HepG2 (cell line): ENCODE data around the gene CST8. TPM values are rescaled to one million over a fixed set of nuclear protein-coding genes. Genes with fewer than 3 reads are reported as not detected.

Source experiments
- ATAC-seq: fragments of 200-7000 bp; cut with Tn5 transposase; 3 replicates; pipeline ENCODE4 v1.9.1; 2020; ENCODE audit warnings: mild to moderate bottlenecking, moderate library complexity
- BruUV-seq: library from RNA; stranded (reverse); fragments of 400-500 nt; replicated peaks from 2 replicates; lab custom pipeline; 2021; lab: Mats Ljungman, UMichigan
- CTCF ChIA-PET: fragments of 300-600 bp; formaldehyde crosslinking; extraction: SDS; loops from one replicate; lab custom pipeline; 2021; ENCODE audit warnings: low total read pairs, inconsistent platforms, low intra/inter-chr PET ratio; lab: Yijun Ruan, JAX
- POLR2A ChIA-PET: fragments of 350-600 bp; sonication (Branson Sonifier 250); formaldehyde crosslinking; loops from one replicate; lab custom pipeline; 2020; ENCODE audit warnings: antibody characterized with exemption, inconsistent platforms; lab: Yijun Ruan, JAX
- DNase-seq: peaks from one replicate; pipeline ENCODE4 v3.0.0-alpha.2; 2015; ENCODE audit warnings: low spot score
- FAIRE-seq: peaks from 3 replicates; lab custom pipeline; 2011; peaks lifted over from hg19 to GRCh38; lab: Jason Lieb, UNC
- H2AFZ ChIP-seq: one replicate; pipeline ENCODE4 v1.6.1; 2011; ENCODE audit warnings: low read length, inconsistent platforms
- H3K27ac ChIP-seq: fragments of 300-600 bp; 3 replicates; pipeline ENCODE4 v1.8.0; 2011; ENCODE audit warnings: mixed run types, mild to moderate bottlenecking, mixed read lengths, low read length, inconsistent platforms; ENCODE audit not compliant: insufficient read depth; ENCODE audit errors: extremely low read length
- H3K27me3 ChIP-seq, 2 experiments: fragments of 200-600 bp in 1 of 2; 2 replicates in 1 of 2; 3 replicates in 1 of 2; pipeline versions ENCODE4 v1.6.0 to v1.8.0; 2011; ENCODE audit warnings: low read length in 2 of 2, mild to moderate bottlenecking in 2 of 2, moderate library complexity in 2 of 2, inconsistent platforms in 1 of 2; ENCODE audit not compliant: insufficient read depth in 2 of 2, control insufficient read depth in 1 of 2
- H3K36me3 ChIP-seq, 2 experiments: fragments of 200-600 bp in 1 of 2; replicated peaks in 1 of 2; 2 replicates in 1 of 2; 3 replicates in 1 of 2; pipeline versions ENCODE4 v1.5.1 to v1.8.0; 2011; ENCODE audit warnings: low read length in 2 of 2, inconsistent platforms in 1 of 2; ENCODE audit not compliant: insufficient read depth in 2 of 2, control insufficient read depth in 1 of 2
- H3K4me1 ChIP-seq: 2 replicates; pipeline ENCODE4 v1.5.1; 2012; ENCODE audit warnings: low read length, inconsistent platforms; ENCODE audit not compliant: insufficient read depth
- H3K4me2 ChIP-seq: 2 replicates; pipeline ENCODE4 v1.6.0; 2011; ENCODE audit warnings: low read depth, low read length, inconsistent platforms
- H3K4me3 ChIP-seq, 3 experiments: fragments of 200-600 bp in 1 of 3; sonication (generic), shearing (Covaris generic) in 1 of 3; replicated peaks in 1 of 3; 2 replicates each; pipeline ENCODE4 v1.5.1; 2011 to 2016; ENCODE audit warnings: low read length in 3 of 3, inconsistent platforms in 2 of 3, low read depth in 2 of 3, mild to moderate bottlenecking in 2 of 3, control low read depth in 1 of 3, mixed read lengths in 1 of 3; ENCODE audit not compliant: insufficient read depth in 1 of 3
- H3K79me2 ChIP-seq: one replicate; pipeline ENCODE4 v1.6.1; 2011; ENCODE audit warnings: low read length, inconsistent platforms; ENCODE audit not compliant: insufficient read depth
- H3K9ac ChIP-seq: 2 replicates; pipeline ENCODE4 v1.6.0; 2011; ENCODE audit warnings: mild to moderate bottlenecking, low read depth, low read length, inconsistent platforms; ENCODE audit not compliant: insufficient read depth
- H3K9me3 ChIP-seq: 2 replicates; pipeline ENCODE4 v1.5.1; 2012; ENCODE audit warnings: mild to moderate bottlenecking, low read length
- H4K20me1 ChIP-seq: 2 replicates; pipeline ENCODE4 v1.6.0; 2011; ENCODE audit warnings: inconsistent platforms, mild to moderate bottlenecking, low read length, moderate library complexity; ENCODE audit not compliant: insufficient read depth
- FLYWCH1 ChIP-seq: sonication (generic); formaldehyde crosslinking; IDR thresholded peaks from 2 replicates; pipeline ENCODE4 v1.8.1; 2023; ENCODE audit warnings: mild to moderate bottlenecking, missing genetic modification reagents
- IRF2 ChIP-seq: IDR thresholded peaks from 2 replicates; pipeline ENCODE4 v1.6.1; 2018; ENCODE audit warnings: missing genetic modification reagents, missing compliant biosample characterization
- KLF16 ChIP-seq, 2 experiments: sonication (generic) in 1 of 2; formaldehyde crosslinking in 1 of 2; IDR thresholded peaks; 2 replicates each; pipeline versions ENCODE4 v1.6.1 to v1.8.0; 2016 to 2023; ENCODE audit warnings: missing genetic modification reagents in 2 of 2, missing compliant biosample characterization in 1 of 2
- MAF1 ChIP-seq: sonication (generic); formaldehyde crosslinking; IDR thresholded peaks from 2 replicates; pipeline ENCODE4 v1.5.0; 2020; ENCODE audit warnings: missing genetic modification reagents, borderline replicate concordance
- NFYB ChIP-seq: sonication (generic); formaldehyde crosslinking; IDR thresholded peaks from 2 replicates; pipeline ENCODE4 v1.4.0; 2020; ENCODE audit warnings: missing genetic modification reagents
- PAX8 ChIP-seq: sonication (generic); formaldehyde crosslinking; IDR thresholded peaks from 2 replicates; pipeline ENCODE4 v1.8.0; 2022; ENCODE audit warnings: mild to moderate bottlenecking, missing genetic modification reagents, borderline replicate concordance
- RBAK ChIP-seq: sonication (generic); formaldehyde crosslinking; IDR thresholded peaks from 2 replicates; pipeline ENCODE4 v1.5.1; 2020; ENCODE audit warnings: mild to moderate bottlenecking, missing genetic modification reagents
- RORA ChIP-seq: sonication (generic); formaldehyde crosslinking; IDR thresholded peaks from 2 replicates; pipeline ENCODE4 v1.5.0; 2020; ENCODE audit warnings: mild to moderate bottlenecking, missing genetic modification reagents, moderate library complexity
- SMAD9 ChIP-seq: sonication (generic); formaldehyde crosslinking; IDR thresholded peaks from 2 replicates; pipeline ENCODE4 v1.5.1; 2020; ENCODE audit warnings: mild to moderate bottlenecking, missing genetic modification reagents
- SP2 ChIP-seq: sonication (generic); formaldehyde crosslinking; IDR thresholded peaks from 2 replicates; pipeline ENCODE4 v1.5.1; 2020; ENCODE audit warnings: mild to moderate bottlenecking, missing genetic modification reagents
- SPEN ChIP-seq: sonication (generic); formaldehyde crosslinking; IDR thresholded peaks from 2 replicates; pipeline ENCODE4 v1.5.1; 2020; ENCODE audit warnings: low read depth, mild to moderate bottlenecking, missing genetic modification reagents
- TCF12 ChIP-seq, 2 experiments: fragments of 450-650 bp in 1 of 2; sonication (generic) in 1 of 2; formaldehyde crosslinking in 1 of 2; IDR thresholded peaks; 2 replicates each; pipeline versions ENCODE4 v1.6.1 to v1.8.0; 2017 to 2022; ENCODE audit warnings: antibody characterized with exemption in 1 of 2, mild to moderate bottlenecking in 1 of 2, missing genetic modification reagents in 1 of 2, moderate library complexity in 1 of 2
- YEATS4 ChIP-seq: sonication (generic); formaldehyde crosslinking; IDR thresholded peaks from 2 replicates; pipeline ENCODE4 v1.4.0; 2020; ENCODE audit warnings: missing genetic modification reagents, borderline replicate concordance
- ZNF225 ChIP-seq: sonication (generic); formaldehyde crosslinking; IDR thresholded peaks from 2 replicates; pipeline ENCODE4 v1.4.0; 2020; ENCODE audit warnings: mild to moderate bottlenecking, missing genetic modification reagents
- ZNF484 ChIP-seq: sonication (generic); formaldehyde crosslinking; IDR thresholded peaks from 2 replicates; pipeline ENCODE4 v1.5.1; 2020; ENCODE audit warnings: mild to moderate bottlenecking, low read depth, missing genetic modification reagents, borderline replicate concordance
- ZNF644 ChIP-seq: IDR thresholded peaks from 2 replicates; pipeline ENCODE4 v1.6.1; 2016; ENCODE audit warnings: low read depth
- ZNF768 ChIP-seq: sonication (generic); formaldehyde crosslinking; IDR thresholded peaks from 2 replicates; pipeline ENCODE4 v1.4.0; 2020; ENCODE audit warnings: missing genetic modification reagents
- WGBS: methylation state at CpG from one replicate; pipeline ENCODE4 v1.1.6; 2017; ENCODE audit warnings: low lambda C conversion rate; 5-methylcytosine and 5-hydroxymethylcytosine counted together
- in situ Hi-C: cut with HindIII; loops from 2 replicates; pipeline ENCODE4 v1.10.0; 2017; ENCODE audit warnings: low pct_unique_long_range_greater_than_20kb; ENCODE audit not compliant: extremely low pct_ligation_motif_present
- intact Hi-C: fragments of 100-400 bp; cut with micrococcal nuclease; formaldehyde crosslinking; loops from one replicate; pipeline ENCODE4 v1.10.0; 2022; ENCODE audit not compliant: unreplicated experiment
- polyA plus RNA-seq, 8 experiments: library from polyadenylated mRNA; depleted of rRNA in 3 of 8; stranded (reverse) in 7 of 8; unstranded in 1 of 8; fragments of >200 nt; fragmentation: Illumina TruSeq in 4 of 8; extraction: Trizol in 4 of 8; gene quantifications; 2 replicates each; pipeline versions ENCODE4 v1.2.1 to v1.2.3, GENCODE V29; 2011 to 2016; ENCODE audit warnings: low read depth in 4 of 8, missing spikeins in 1 of 8, mixed read lengths in 1 of 8; ENCODE audit not compliant: insufficient read depth in 1 of 8
- total RNA-seq, 5 experiments: library from RNA; depleted of rRNA; stranded (reverse); fragments of >200 nt; fragmentation: Illumina TruSeq; extraction: Trizol; gene quantifications; 2 replicates each; pipeline ENCODE4 v1.2.3, GENCODE V29; 2016; ENCODE audit warnings: low read depth in 1 of 5
- TF ChIP-seq, protein P1 (sequence below): sonication (generic); formaldehyde crosslinking; IDR thresholded peaks from 2 replicates; pipeline ENCODE4 v1.4.0; 2020; ENCODE audit warnings: missing genetic modification reagents, mild to moderate bottlenecking, borderline replicate concordance
- TF ChIP-seq, protein P2 (sequence below): sonication (generic); formaldehyde crosslinking; IDR thresholded peaks from 2 replicates; pipeline ENCODE4 v1.5.0; 2020; ENCODE audit warnings: mild to moderate bottlenecking, low read depth, missing genetic modification reagents, borderline replicate concordance

The CST8 gene
- total and polyA plus RNA-seq, 2 of the 13 experiments (the other 11 are each of a cell fraction or from before 2014, with no cell fraction given) = not detected

DNA sequence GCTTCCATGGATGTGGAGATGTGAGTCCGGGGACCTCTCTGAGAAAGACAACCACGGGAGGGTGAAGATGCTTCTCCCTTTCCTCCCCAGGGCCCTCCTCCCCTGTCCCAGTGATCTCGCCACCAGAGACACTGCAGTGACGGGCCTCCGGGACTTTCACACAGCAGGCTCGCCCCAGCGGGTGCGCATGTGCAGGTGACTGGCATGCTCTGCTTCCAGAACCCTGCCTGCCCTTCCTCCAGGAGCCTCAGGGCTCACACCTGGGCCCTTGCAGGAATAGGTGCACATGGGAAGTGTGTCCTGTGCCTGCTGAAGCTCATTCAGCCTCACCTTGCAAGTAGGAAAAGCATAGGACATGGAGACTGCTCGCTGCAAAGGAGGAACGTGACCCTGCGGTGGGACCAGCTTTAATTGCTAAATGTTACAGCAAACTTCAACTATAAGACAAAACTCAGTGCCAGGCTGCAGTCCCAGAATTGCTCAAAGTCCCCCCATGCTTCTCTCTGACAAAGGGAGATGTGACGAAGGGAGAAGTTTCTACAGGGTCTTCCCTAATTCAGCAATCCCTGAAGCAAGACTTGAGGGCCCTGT lies 19.2 kb downstream of the CST8 start:
- ATAC-seq (no peak), DNase-seq (no peak), FAIRE-seq (no peak)
- Histone ChIP-seq H3K4me3 (peak overlapping the region in 1 of 3 experiments; percentile 64; a peak in 1 of 6 replicates), H3K27me3 (peaks cover 6 to 20% of the 10 kb centered on the region in 2 experiments; a peak in 2 of 5 replicates), H3K9ac (no peak overlapping the region), H3K4me2 (peak overlapping the region; percentile 71), H3K79me2 (no peaks in the 10 kb centered on the region), H2AFZ (no peak overlapping the region), H3K9me3 (no peaks in the 10 kb centered on the region), H4K20me1 (no peaks in the 10 kb centered on the region), H3K36me3 (no peaks in the 10 kb centered on the region), H3K4me1 (peaks cover 18% of the 10 kb centered on the region), H3K27ac (no peak overlapping the region)
- TF ChIP-seq ZNF225 (CRISPR knock-in tag) = 0 out of 2 replicates have a peak, but pooled peaks have one; percentile 29
- no peak for TF ChIP-seq SPEN (CRISPR knock-in tag)
- TF ChIP-seq ZNF768 (CRISPR knock-in tag) = peak; percentile 66; the same call in 1 of the 2 replicates
- no peak for TF ChIP-seq SMAD9 (CRISPR knock-in tag)
- POLR2A ChIA-PET = interaction anchor here (1.0 kb wide), 1 partner anchor 127 kb away, joined by 3 read pairs; no protein-coding TSS in a partner anchor
- intact Hi-C loops (no loop called here), in situ Hi-C loops (no loop called here)
- CTCF ChIA-PET = no interaction called here
- 61% methylated on average over 12 of the region's 12 CpGs for WGBS
- no TSS peak for BruUV-seq

DNA sequence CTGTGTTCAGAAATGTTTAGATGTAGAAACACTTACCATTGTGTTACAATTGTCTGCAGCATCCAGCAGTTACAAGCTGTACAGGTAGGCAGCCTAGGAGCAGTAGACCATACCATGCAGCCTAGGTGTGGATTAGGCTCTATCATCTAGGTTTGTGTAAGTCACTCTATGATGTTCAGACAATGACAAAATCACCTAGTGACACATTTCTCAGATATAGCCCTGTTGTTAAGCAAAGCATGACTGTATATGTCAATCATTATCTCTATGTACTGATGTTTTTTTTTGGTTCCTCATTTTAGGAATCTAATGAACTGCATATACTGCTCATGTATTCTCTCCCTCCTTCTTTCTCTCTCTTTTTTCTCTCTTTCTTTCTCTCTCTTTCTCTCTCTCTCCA lies 22.2 kb downstream of the CST8 start:
- no peak overlapping the region for H3K27ac ChIP-seq
- ATAC-seq (no peak), DNase-seq (no peak), FAIRE-seq (no peak)
- H3K4me2 ChIP-seq = no peak overlapping the region
- no peaks in the 10 kb centered on the region for H3K79me2 ChIP-seq
- CTCF ChIA-PET = no interaction called here
- H3K9me3 ChIP-seq = no peaks in the 10 kb centered on the region
- POLR2A ChIA-PET = no interaction called here
- intact Hi-C loops (no loop called here), in situ Hi-C loops (no loop called here)
- H3K27me3 ChIP-seq = peaks cover 6 to 17% of the 10 kb centered on the region in 2 experiments; a peak in 2 of 5 replicates
- no peaks in the 10 kb centered on the region for H3K36me3 ChIP-seq
- H3K9ac ChIP-seq = no peak overlapping the region
- no peaks in the 10 kb centered on the region for H4K20me1 ChIP-seq
- H3K4me3 ChIP-seq = no peak overlapping the region
- no TSS peak for BruUV-seq
- no peak overlapping the region for H2AFZ ChIP-seq
- H3K4me1 ChIP-seq = peaks cover 18% of the 10 kb centered on the region
- no peak for TF ChIP-seq ZNF644 (CRISPR knock-in tag)
- TF ChIP-seq, protein P1, sequence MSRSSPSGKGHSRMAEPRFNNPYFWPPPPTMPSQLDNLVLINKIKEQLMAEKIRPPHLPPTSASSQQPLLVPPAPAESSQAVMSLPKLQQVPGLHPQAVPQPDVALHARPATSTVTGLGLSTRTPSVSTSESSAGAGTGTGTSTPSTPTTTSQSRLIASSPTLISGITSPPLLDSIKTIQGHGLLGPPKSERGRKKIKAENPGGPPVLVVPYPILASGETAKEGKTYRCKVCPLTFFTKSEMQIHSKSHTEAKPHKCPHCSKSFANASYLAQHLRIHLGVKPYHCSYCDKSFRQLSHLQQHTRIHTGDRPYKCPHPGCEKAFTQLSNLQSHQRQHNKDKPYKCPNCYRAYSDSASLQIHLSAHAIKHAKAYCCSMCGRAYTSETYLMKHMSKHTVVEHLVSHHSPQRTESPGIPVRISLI = no peak
- no peak for TF ChIP-seq FLYWCH1
- TF ChIP-seq, protein P2, sequence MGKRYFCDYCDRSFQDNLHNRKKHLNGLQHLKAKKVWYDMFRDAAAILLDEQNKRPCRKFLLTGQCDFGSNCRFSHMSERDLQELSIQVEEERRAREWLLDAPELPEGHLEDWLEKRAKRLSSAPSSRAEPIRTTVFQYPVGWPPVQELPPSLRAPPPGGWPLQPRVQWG (CRISPR knock-in tag) = no peak
- no peak for TF ChIP-seq IRF2 (CRISPR knock-in tag)
- TF ChIP-seq NFYB (CRISPR knock-in tag) = no peak
- no peak for TF ChIP-seq MAF1 (CRISPR knock-in tag)
- no peak for TF ChIP-seq RORA (CRISPR knock-in tag)
- no peak for TF ChIP-seq SP2 (CRISPR knock-in tag)
- TF ChIP-seq TCF12 (IDR thresholded peaks at IDR 0.05) = no peak
- no peak for TF ChIP-seq TCF12 (CRISPR knock-in tag; IDR thresholded peaks at IDR 0.05)
- TF ChIP-seq ZNF484 (CRISPR knock-in tag) = no peak
- no peak for TF ChIP-seq RBAK (CRISPR knock-in tag)
- no peak for TF ChIP-seq PAX8 (CRISPR knock-in tag)
- no peak for TF ChIP-seq KLF16 (CRISPR knock-in tag; IDR thresholded peaks at IDR 0.05)
- no peak for TF ChIP-seq YEATS4 (CRISPR knock-in tag)
